NCI-H2196 (cell line): ENCODE data around the gene EIF4G3.
"Not testable (repeated sequence)": the region's sequence is repeated elsewhere in the genome, so short reads cannot be mapped to it uniquely, and the experiment has no call there.

ENCODE experiments used
- DNase-seq: peaks from one replicate; lab custom pipeline; 2025; ENCODE audit not compliant: unreplicated experiment; lab: John Stamatoyannopoulos, UW

The EIF4G3 gene

GRCh38 chr1:21069549-21069948 is 107.1 kb downstream of the EIF4G3 start:
- no peak for DNase-seq

GRCh38 chr1:21068937-21069336 is 107.8 kb downstream of the EIF4G3 start:
- no peak for DNase-seq

GRCh38 chr1:21067551-21068227 is 109.0 kb downstream of the EIF4G3 start:
- no peak for DNase-seq

- DNase-seq, result no peak
Observed at GRCh38 chr1:21066356-21067012, 110.2 kb downstream of the EIF4G3 start.

- DNase-seq, result no peak
Observed at GRCh38 chr1:21065851-21066250, 110.8 kb downstream of the EIF4G3 start.

- DNase-seq, result peak; percentile 35
Observed at GRCh38 chr1:21064057-21064456, 112.6 kb downstream of the EIF4G3 start.

- DNase-seq, result no peak
Observed at GRCh38 chr1:21060523-21060922, 116.2 kb downstream of the EIF4G3 start.

GRCh38 chr1:21059021-21059420 is 117.7 kb downstream of the EIF4G3 start:
- DNase-seq, result no peak

- DNase-seq, result no peak
Observed at GRCh38 chr1:21058035-21058793, 118.5 kb downstream of the EIF4G3 start.

GRCh38 chr1:21053189-21053928 is 123.3 kb downstream of the EIF4G3 start:
- not testable (repeated sequence) for DNase-seq

GRCh38 chr1:21052034-21052433 is 124.7 kb downstream of the EIF4G3 start:
- no peak for DNase-seq

GRCh38 chr1:21051177-21051825 is 125.4 kb downstream of the EIF4G3 start:
- DNase-seq, result no peak

GRCh38 chr1:21050031-21050430 is 126.7 kb downstream of the EIF4G3 start:
- no peak for DNase-seq

- no peak for DNase-seq
Observed at GRCh38 chr1:21048462-21048861, 128.2 kb downstream of the EIF4G3 start.

GRCh38 chr1:21046132-21046531 is 130.6 kb downstream of the EIF4G3 start:
- no peak for DNase-seq

- DNase-seq, result no peak
Observed at GRCh38 chr1:21045351-21045750, 131.3 kb downstream of the EIF4G3 start.

- no peak for DNase-seq
Observed at GRCh38 chr1:21042929-21043605, 133.6 kb downstream of the EIF4G3 start.

- no peak for DNase-seq
Observed at GRCh38 chr1:21041541-21041940, 135.2 kb downstream of the EIF4G3 start.

GRCh38 chr1:21037091-21037490 is 139.6 kb downstream of the EIF4G3 start:
- no peak for DNase-seq

- DNase-seq, result no peak
Observed at GRCh38 chr1:21035794-21036193, 140.9 kb downstream of the EIF4G3 start.
